Embryonic facial prominence (tissue), 1 donor: ENCODE measurements around the gene SMC4.

Experiments
- DNase-seq: peaks from one replicate; pipeline ENCODE4 v3.0.0-alpha.2; 2016; ENCODE audit errors: extremely low spot score

The SMC4 gene

GRCh38 chr3:160475884-160476283 lies 76.4 kb downstream of the SMC4 start:
- no peak for DNase-seq

GRCh38 chr3:160477750-160478149 lies 78.3 kb downstream of the SMC4 start:
- DNase-seq = no peak

GRCh38 chr3:160478338-160478737 lies 78.9 kb downstream of the SMC4 start:
- no peak for DNase-seq

- DNase-seq = no peak
These were observed 79.9 kb downstream of the SMC4 start for GRCh38 chr3:160479376-160479775.

GRCh38 chr3:160480931-160481330 lies 81.5 kb downstream of the SMC4 start:
- DNase-seq = no peak

GRCh38 chr3:160481856-160482255 lies 82.4 kb downstream of the SMC4 start:
- DNase-seq = no peak

- DNase-seq = no peak
These were observed 83.3 kb downstream of the SMC4 start for GRCh38 chr3:160482796-160483195.
